A673 (cell line): Measurements from ENCODE around the gene NTNG2. TPM values are rescaled to one million over a fixed set of nuclear protein-coding genes. Genes with fewer than 3 reads are reported as not detected.

Source experiments
- BruUV-seq: library from RNA; stranded (reverse); fragments of 400-500 nt; replicated peaks from 2 replicates; lab custom pipeline; 2021; lab: Mats Ljungman, UMichigan
- CTCF ChIA-PET: fragments of 300-600 bp; sonication (Branson Sonifier 250); formaldehyde crosslinking; loops from one replicate; lab custom pipeline; 2022; ENCODE audit warnings: antibody characterized with exemption; lab: Charles Lee
- POLR2A ChIA-PET: fragments of 300-600 bp; sonication (Branson Sonifier 250); formaldehyde crosslinking; loops from one replicate; lab custom pipeline; 2022; ENCODE audit warnings: antibody characterized with exemption; ENCODE audit not compliant: low non-redundant PET; lab: Charles Lee
- DNase-seq: peaks from one replicate; pipeline ENCODE4 v3.0.0-alpha.2; 2015; ENCODE audit warnings: low spot score
- H3K27ac ChIP-seq: fragments of 200-600 bp; sonication (generic); 2 replicates; pipeline ENCODE4 v1.5.1; 2016; ENCODE audit warnings: mixed run types, low read depth, mild to moderate bottlenecking, mixed read lengths, antibody characterized with exemption, low read length; ENCODE audit not compliant: poor library complexity, severe bottlenecking
- H3K27me3 ChIP-seq: fragments of 200-600 bp; sonication (generic); replicated peaks from 2 replicates; pipeline ENCODE4 v1.6.1; 2017; ENCODE audit warnings: mixed run types, low read depth, mild to moderate bottlenecking, mixed read lengths, antibody characterized with exemption, low read length; ENCODE audit not compliant: insufficient read depth, poor library complexity
- H3K36me3 ChIP-seq: fragments of 200-600 bp; sonication (generic); 2 replicates; pipeline ENCODE4 v1.6.1; 2016; ENCODE audit warnings: mixed run types, mild to moderate bottlenecking, mixed read lengths, antibody characterized with exemption, low read length; ENCODE audit not compliant: insufficient read depth, poor library complexity, severe bottlenecking
- H3K4me1 ChIP-seq: fragments of 200-600 bp; sonication (generic); 2 replicates; pipeline ENCODE4 v1.6.1; 2017; ENCODE audit warnings: mixed run types, mild to moderate bottlenecking, mixed read lengths, antibody characterized with exemption, low read length; ENCODE audit not compliant: insufficient read depth, poor library complexity, severe bottlenecking
- H3K4me3 ChIP-seq: fragments of 200-600 bp; sonication (generic); 2 replicates; pipeline ENCODE4 v1.5.1; 2016; ENCODE audit warnings: low read depth, mixed run types, mild to moderate bottlenecking, mixed read lengths, low read length; ENCODE audit not compliant: poor library complexity, severe bottlenecking
- H3K9me3 ChIP-seq: fragments of 200-600 bp; sonication (generic); 2 replicates; pipeline ENCODE4 v1.6.1; 2016; ENCODE audit warnings: mixed run types, low read depth, mild to moderate bottlenecking, mixed read lengths, antibody characterized with exemption, low read length; ENCODE audit not compliant: poor library complexity, severe bottlenecking
- CTCF ChIP-seq: fragments of 300-800, 200-600 bp; sonication (generic); conservative IDR thresholded peaks from 2 replicates; pipeline ENCODE4 v1.5.1; 2017; ENCODE audit warnings: low read depth, mild to moderate bottlenecking, antibody characterized with exemption, low read length, moderate library complexity, mixed read lengths
- EZH2 ChIP-seq: fragments of 200-600 bp; sonication (generic); IDR thresholded peaks from 2 replicates; pipeline ENCODE4 v1.6.1; 2017; ENCODE audit warnings: borderline replicate concordance, low read depth, mild to moderate bottlenecking, mixed read lengths, antibody characterized with exemption, low read length; ENCODE audit not compliant: poor library complexity, severe bottlenecking
- intact Hi-C: fragments of 100-400 bp; cut with micrococcal nuclease; formaldehyde crosslinking; loops from one replicate; pipeline ENCODE4 v1.10.0; 2022; ENCODE audit not compliant: unreplicated experiment
- total RNA-seq: library from RNA; stranded (reverse); gene quantifications from 2 replicates; pipeline ENCODE4 v1.2.3, GENCODE V29; 2021

NTNG2 gene
- total RNA-seq, 1 experiment from 2014 or later: 1.5 TPM

- POLR2A ChIA-PET: no interaction called here
- H3K4me1 ChIP-seq: no peaks in the 10 kb centered on the region
- no peak for DNase-seq
- no peak overlapping the region for H3K27ac ChIP-seq
- no peaks in the 10 kb centered on the region for H3K9me3 ChIP-seq
- intact Hi-C loops: no loop called here
- no peak overlapping the region for H3K4me3 ChIP-seq
- TF ChIP-seq CTCF (no peak), EZH2 (no peak)
- BruUV-seq: no TSS peak
- peaks cover 56% of the 10 kb centered on the region for H3K27me3 ChIP-seq
- CTCF ChIA-PET: interaction anchor here (0.5 kb wide), 1 partner anchor 893 kb away, joined by 4 read pairs; no protein-coding TSS in a partner anchor
- H3K36me3 ChIP-seq: no peaks in the 10 kb centered on the region
Measured at GRCh38 chr9:132125361-132125760, 36.5 kb upstream of the NTNG2 start.

GRCh38 chr9:132125944-132126679 is 35.7 kb upstream of the NTNG2 start:
- Histone ChIP-seq H3K9me3 (no peaks in the 10 kb centered on the region), H3K36me3 (no peaks in the 10 kb centered on the region), H3K4me3 (no peak overlapping the region), H3K27ac (no peak overlapping the region), H3K4me1 (no peaks in the 10 kb centered on the region), H3K27me3 (peaks cover 56% of the 10 kb centered on the region)
- CTCF ChIA-PET: interaction anchor here (0.5 kb wide), 1 partner anchor 892 kb away, joined by 4 read pairs; no protein-coding TSS in a partner anchor
- intact Hi-C loops: no loop called here
- no peak for DNase-seq
- POLR2A ChIA-PET: no interaction called here
- TF ChIP-seq CTCF: no peak
- TF ChIP-seq EZH2: no peak
- BruUV-seq: no TSS peak

DNA sequence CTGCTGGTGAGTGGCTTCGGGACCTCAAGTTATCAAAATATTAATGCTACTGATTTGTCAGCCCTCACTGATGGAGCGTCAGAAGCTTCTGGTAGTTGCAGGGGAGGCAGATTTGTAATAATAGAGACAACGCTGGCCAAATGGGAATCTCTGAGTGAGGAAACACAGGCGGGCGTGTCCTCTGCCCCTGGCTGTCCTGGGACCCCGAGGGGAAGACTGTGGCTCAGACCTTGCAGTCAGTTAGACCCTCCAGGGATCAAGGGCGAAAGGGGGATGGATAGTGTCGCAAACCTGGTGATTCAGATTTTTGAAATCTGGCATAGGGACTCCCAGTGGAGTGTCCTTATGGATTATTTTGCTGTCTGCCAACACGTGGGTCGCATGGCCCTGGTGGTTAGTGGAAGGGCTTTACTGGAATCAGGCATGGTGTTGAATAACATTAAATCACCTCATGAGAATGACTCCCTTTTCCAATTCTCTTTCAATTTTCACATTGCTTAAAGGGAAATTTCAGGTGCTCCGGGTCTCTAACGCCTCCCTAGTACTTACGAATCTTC is 35.1 kb upstream of the NTNG2 start:
- TF ChIP-seq CTCF: no peak
- no peak for TF ChIP-seq EZH2
- no peaks in the 10 kb centered on the region for H3K4me1 ChIP-seq
- H3K4me3 ChIP-seq: no peak overlapping the region
- no peak overlapping the region for H3K27ac ChIP-seq
- no peak for DNase-seq
- intact Hi-C loops: no loop called here
- BruUV-seq: no TSS peak
- H3K36me3 ChIP-seq: no peaks in the 10 kb centered on the region
- peaks cover 56% of the 10 kb centered on the region for H3K27me3 ChIP-seq
- H3K9me3 ChIP-seq: no peaks in the 10 kb centered on the region
- ChIA-PET CTCF (no interaction called here), POLR2A (no interaction called here)
